SU-DHL-6 (cell line): ENCODE measurements around the gene GPR89A.
"Not testable (repeated sequence)": the region's sequence is repeated elsewhere in the genome, so short reads cannot be mapped to it uniquely, and the experiment has no call there.

Experiments
- CTCF ChIP-seq: fragments of 200-600 bp; sonication (generic); IDR thresholded peaks from one replicate; pipeline ENCODE4 v1.5.1; 2017; ENCODE audit warnings: antibody characterized with exemption, mild to moderate bottlenecking, low read length, moderate library complexity; ENCODE audit not compliant: insufficient read depth, poor library complexity, severe bottlenecking
- EZH2phosphoT487 ChIP-seq: fragments of 200-600 bp; sonication (generic), shearing (Covaris generic); conservative IDR thresholded peaks from 2 replicates; pipeline ENCODE4 v1.6.1; 2018; ENCODE audit warnings: mild to moderate bottlenecking, antibody characterized with exemption, low read length, moderate library complexity, mixed read lengths

GRCh38 chr1:145590806-145591205 is 17.0 kb upstream of the GPR89A start:
- not testable (repeated sequence) for TF ChIP-seq CTCF, EZH2phosphoT487
